ENCODE data around the gene GPS1. TPM values are rescaled to one million over a fixed set of nuclear protein-coding genes. Genes with fewer than 3 reads are reported as not detected.

The GPS1 gene
- total RNA-seq, 1 donor from 2014 or later = 84.2 TPM

DNA sequence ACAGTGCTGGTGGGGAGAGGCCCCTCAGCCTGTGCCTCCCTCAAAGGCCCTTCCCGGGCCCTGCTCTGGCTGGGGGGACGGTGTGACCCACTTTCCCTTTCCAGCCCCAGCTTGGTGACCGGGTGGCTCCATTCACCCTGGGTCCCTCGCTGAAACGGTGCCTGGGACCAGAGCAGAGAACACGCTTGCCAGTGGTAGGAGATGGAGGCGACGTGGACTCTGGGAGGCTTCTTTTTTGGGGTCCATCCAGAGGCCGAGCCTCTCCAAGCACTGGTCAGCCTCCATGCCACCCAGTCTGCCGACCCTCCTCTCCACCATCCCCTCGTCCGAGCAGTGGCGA lies 36.8 kb upstream of the GPS1 start:
- no peak for DNase-seq

DNA sequence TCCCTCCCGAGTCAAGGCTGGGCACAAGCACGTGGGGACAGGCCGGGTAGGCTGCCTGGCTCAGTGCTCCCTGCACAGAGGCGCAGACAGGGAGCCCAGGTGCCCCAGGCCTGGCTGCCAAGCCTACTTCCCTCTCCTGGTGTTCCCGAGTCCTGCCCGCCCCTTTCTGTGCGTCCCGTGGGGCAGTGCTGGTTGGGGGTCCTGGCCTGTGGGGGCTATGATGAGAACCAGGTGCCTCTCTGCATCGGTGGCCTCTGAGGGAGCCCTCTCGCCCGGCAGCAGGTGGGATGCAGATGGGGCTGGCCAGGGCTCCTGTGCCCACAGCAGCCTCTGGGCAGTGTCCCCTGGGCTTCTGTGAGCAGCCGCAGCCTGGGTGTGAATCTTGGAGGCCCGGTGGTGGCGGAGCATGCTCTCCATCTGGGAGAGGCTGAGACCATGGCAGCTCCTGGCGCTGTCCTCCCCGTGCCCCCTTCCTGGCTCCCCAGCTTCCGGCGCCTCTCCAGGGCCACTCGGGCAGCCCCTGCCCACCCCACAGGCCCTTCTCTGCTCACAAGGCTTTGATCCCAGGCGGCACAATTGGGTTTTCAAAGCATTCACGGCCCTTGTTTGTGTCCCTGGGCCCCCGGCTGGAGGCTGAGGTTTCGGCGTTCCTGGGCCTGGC lies 36.3 kb upstream of the GPS1 start:
- no peak for DNase-seq

- DNase-seq = no peak
These were observed 35.4 kb upstream of the GPS1 start for GRCh38 chr17:82016061-82016874.

GRCh38 chr17:82016875-82017459 lies 34.7 kb upstream of the GPS1 start:
- DNase-seq = no peak

GRCh38 chr17:82017612-82018151 lies 34.0 kb upstream of the GPS1 start:
- DNase-seq = no peak

GRCh38 chr17:82018152-82018988 lies 33.3 kb upstream of the GPS1 start:
- DNase-seq = no peak

- no peak for DNase-seq
These were observed 32.6 kb upstream of the GPS1 start for GRCh38 chr17:82018989-82019689.

DNA sequence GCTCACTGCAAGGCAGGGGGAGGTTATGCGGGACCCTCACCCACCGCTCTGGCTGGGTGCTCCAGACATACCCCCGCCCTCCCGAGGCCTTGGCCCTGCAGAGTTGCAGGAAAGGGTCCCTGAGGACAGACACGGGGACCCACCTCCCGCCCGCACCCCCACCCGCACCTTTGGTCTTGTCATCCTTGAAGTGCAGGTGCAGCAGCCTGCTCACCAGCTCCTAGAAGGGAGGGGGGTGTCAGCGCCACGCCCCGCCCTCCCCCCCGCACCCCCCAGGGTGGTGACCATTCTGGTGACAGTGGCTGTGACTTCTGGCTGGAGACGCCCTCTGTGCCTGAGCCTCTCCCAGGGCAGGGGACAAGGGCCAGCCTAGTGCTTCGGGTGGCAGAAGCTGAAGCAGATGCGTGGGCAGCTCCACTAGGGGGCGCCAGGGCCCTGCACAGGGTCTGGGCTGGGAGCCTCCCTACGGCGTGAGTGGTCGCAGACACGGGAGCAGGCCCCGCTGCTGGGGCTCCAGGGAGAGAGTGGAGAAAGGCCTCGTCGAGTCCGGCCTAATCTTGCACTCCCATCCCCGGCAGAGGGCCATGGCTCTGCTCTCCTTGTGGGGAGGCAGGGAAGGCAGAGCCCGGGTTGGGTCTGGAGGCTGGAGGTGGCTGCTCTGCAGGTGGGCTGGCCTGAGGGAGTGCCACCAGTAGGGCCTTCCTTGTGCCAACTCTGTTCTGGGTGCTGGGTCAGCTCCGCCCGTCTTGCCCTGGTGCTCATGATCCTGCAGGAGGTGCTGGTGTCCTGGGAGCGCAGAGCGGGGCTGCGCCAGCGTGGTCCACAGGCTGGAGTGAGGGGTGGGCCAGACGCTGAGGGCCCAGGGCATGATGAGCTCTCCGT lies 31.8 kb upstream of the GPS1 start:
- peak; percentile 73 for DNase-seq

DNA sequence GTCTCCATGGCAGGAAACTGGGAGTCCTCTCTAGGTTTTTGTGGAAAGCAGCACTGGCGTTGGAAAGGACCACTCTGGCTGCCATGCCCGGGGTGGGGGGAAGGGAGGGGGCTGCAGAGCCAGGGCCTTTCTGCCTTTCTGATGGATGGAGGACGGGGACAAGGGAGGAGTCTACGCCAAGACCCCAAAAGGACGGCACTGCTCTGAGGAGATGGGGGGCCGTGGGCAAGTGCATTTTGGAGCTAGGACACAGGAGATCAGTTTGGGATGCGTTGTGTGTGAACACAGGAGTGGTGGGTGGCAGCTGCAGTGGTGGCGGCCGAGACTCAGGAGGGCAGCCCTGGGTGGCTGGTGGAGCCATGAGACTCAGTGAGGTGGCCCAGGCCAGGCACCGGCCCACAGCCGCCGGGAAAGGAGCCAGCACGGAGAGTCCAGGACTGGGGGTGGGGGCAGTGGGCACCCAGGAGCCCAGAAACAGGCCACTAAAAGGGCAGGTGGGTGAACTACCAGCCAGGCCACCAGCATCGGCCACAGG lies 31.1 kb upstream of the GPS1 start:
- DNase-seq = no peak

DNA sequence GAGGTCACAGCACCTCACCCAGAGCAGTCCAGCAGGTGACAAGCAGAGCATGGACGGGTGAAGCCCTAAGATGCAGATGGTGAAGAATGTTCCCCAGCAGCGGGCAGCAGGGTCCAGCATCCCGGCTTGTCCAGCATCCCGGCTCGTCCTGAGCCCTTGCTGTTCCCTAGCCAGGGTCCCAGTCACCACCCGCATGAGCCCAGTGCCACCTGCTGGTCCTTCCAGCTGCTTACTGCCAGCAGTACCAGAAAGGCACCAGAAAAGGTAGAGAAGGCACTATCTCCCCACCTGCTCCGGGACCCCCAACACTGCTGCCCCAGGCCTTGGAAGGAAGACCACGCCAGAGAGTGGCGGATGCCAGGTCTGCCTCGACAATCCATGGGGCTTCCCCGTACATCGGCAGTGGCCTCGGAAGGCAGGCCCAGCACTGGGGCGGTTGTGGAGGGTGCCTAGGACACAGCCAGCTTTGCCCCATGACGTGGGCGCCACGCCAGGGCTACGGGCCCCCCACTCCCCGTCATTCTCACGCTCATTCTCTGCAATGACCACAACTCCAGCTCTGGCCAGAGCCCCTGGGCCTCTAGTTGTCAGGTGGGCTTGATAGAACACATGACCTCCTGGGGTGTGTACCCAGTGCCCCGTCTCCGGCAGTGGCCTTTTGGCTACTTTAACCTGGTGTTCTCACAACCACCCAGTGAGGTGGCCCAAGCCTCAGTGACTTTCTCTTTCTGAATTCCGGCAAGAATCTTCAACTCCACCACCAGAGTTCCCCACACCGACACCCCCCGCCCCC lies 30.4 kb upstream of the GPS1 start:
- DNase-seq = peak; percentile 87

DNA sequence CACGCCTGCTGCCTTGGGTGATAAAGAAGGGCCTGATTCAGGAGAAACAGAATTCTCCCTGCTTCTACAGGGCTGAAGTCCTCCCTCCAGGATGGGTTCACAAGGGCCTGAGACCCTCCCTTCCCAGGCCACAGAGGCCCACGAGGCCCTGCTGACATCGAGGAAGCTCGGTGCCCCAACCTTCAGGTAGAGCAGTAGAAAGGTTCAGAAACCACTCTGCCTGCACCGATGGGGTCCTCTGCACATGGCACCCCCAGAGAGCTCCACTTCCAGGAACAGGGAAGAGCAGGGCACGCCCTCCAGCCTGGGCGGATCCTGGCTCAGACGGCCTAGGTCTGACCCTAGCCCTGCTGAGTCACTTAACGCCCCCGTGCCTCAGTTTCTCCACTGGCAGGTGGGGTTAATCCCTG lies 29.8 kb upstream of the GPS1 start:
- no peak for DNase-seq

DNA sequence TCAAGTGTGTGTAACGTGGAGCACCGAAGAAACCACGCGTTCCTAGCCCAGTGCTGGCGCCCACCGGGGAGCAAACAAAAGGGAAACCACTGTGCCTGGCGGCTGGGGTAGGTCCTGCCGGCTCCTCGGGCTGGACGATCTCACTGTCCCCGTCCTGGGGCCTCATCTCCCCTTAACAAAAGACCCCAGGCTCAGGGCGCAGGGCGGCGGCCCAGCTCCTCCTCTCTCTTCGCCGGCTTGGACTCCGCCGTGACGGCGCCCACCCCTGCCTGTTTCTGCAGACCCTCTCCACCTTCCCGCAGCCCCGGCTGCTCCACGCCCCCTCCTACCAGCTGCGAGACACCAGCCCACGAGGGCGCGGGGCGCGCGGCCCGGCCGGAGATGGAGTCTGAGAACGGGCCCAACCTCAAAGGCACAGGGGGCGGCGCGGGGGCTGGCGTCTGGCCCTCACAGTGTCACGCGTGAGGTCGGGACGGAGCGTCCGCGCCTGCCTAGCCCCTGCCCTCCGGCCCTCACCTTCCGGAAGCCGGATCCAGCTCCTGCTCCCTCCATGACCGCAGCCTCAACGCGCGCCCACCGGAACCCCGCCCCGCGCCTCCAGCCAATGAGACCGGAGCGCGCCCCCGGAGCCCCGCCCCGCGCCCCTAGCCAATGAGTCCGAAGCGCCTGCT lies 29.3 kb upstream of the GPS1 start, which contains the start of gene CENPX:
Gene CENPX (minus strand): TSS at position 569 of the 671 bp plus-strand sequence. CDS start 17 bp downstream, at position 552.
- DNase-seq = no peak

DNA sequence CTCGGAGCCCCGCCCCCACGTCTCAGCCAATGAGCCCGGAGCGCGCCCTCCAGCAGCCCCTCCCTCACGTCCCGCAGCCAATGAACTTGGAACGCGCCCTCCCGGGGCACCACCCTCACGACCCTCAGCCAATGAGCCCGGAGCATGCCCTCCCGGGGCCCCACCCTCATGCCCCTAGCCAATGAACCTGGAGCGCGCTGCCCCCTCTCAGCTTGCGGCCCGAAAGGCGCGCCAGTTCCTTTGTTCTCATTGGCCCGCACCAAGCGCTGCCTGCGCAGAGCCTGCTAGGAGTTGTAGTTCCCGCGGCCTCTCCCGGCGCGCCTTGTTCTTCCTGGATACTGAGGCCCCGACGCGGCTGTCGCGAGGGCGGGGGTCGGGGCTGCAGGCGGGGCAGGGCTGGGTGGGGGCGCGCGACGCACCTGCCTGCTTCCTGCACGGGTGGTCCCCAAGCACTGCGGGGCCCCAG lies 28.7 kb upstream of the GPS1 start, which contains the start of gene LRRC45:
Gene LRRC45 (plus strand): TSS at position 325 of the 466 bp plus-strand sequence. CDS start 339 bp downstream, outside the sequence.
- peak; percentile 100 for DNase-seq

- DNase-seq = peak; percentile 33
These were observed 28.1 kb upstream of the GPS1 start for GRCh38 chr17:82023447-82024241.

DNA sequence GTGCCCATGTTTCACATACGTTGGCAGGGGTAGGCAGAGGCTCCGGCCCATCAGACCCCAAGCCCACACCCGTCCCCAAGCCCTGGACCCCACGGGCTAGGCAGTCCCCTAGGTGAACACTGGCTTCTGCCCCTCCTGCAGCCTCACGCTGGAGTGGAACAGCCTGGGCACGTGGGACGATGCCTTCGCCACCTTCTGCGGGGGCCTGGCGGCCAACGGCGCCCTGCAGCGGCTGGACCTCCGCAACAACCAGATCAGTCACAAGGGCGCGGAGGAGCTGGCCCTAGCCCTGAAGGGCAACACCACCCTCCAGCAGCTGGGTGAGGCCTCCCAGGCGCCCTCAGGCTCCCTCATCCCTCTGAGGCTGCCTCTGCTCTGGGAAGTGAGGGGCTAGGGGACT lies 26.8 kb upstream of the GPS1 start:
- no peak for DNase-seq

GRCh38 chr17:82025401-82026107 lies 26.1 kb upstream of the GPS1 start:
- no peak for DNase-seq

GRCh38 chr17:82028246-82028645 lies 23.5 kb upstream of the GPS1 start:
- DNase-seq = no peak

Data from dermis blood vessel endothelial cell (primary cell).